Midbrain (tissue), 1 donor: ENCODE data around the gene MRPL14.

ENCODE experiments used
- DNase-seq: peaks from one replicate; lab custom pipeline; 2025; lab: John Stamatoyannopoulos, UW

MRPL14 gene

GRCh38 chr6:44078827-44079671 is 48.2 kb downstream of the MRPL14 start:
- no peak for DNase-seq

GRCh38 chr6:44078219-44078826 is 48.9 kb downstream of the MRPL14 start:
- no peak for DNase-seq

- DNase-seq: no peak
These were observed 49.9 kb downstream of the MRPL14 start for GRCh38 chr6:44077214-44077946.

GRCh38 chr6:44076356-44077213 is 50.7 kb downstream of the MRPL14 start:
- no peak for DNase-seq

- DNase-seq: no peak
These were observed 51.5 kb downstream of the MRPL14 start for GRCh38 chr6:44075647-44076355.

GRCh38 chr6:44074813-44075646 is 52.2 kb downstream of the MRPL14 start:
- no peak for DNase-seq

- no peak for DNase-seq
These were observed 52.8 kb downstream of the MRPL14 start for GRCh38 chr6:44074439-44074812.

GRCh38 chr6:44073612-44074438 is 53.4 kb downstream of the MRPL14 start:
- no peak for DNase-seq

GRCh38 chr6:44072959-44073611 is 54.2 kb downstream of the MRPL14 start:
- no peak for DNase-seq

- DNase-seq: no peak
These were observed 54.7 kb downstream of the MRPL14 start for GRCh38 chr6:44072452-44072958.

- DNase-seq: no peak
These were observed 55.4 kb downstream of the MRPL14 start for GRCh38 chr6:44071670-44072451.

GRCh38 chr6:44068607-44069296 is 58.5 kb downstream of the MRPL14 start:
- DNase-seq: no peak

GRCh38 chr6:44067173-44068139 is 59.8 kb downstream of the MRPL14 start:
- DNase-seq: no peak

GRCh38 chr6:44066394-44067172 is 60.7 kb downstream of the MRPL14 start:
- no peak for DNase-seq

GRCh38 chr6:44065443-44066140 is 61.7 kb downstream of the MRPL14 start:
- DNase-seq: no peak
